HepG2 (cell line): ENCODE measurements around the gene HPCAL1. TPM values are rescaled to one million over a fixed set of nuclear protein-coding genes. Genes with fewer than 3 reads are reported as not detected.

ENCODE experiments used
- AKAP8 ChIP-seq: sonication (generic); formaldehyde crosslinking; IDR thresholded peaks from 2 replicates; pipeline ENCODE4 v1.5.1; 2020; ENCODE audit warnings: mild to moderate bottlenecking, missing genetic modification reagents
- ARNT2 ChIP-seq: sonication (generic); formaldehyde crosslinking; IDR thresholded peaks from 2 replicates; pipeline ENCODE4 v1.8.0; 2022; ENCODE audit warnings: mild to moderate bottlenecking, low read depth, missing genetic modification reagents, moderate library complexity
- CCDC6 ChIP-seq: sonication (generic); formaldehyde crosslinking; IDR thresholded peaks from 2 replicates; pipeline ENCODE4 v1.8.1; 2022; ENCODE audit warnings: mild to moderate bottlenecking, missing genetic modification reagents, moderate library complexity
- EEA1 ChIP-seq: sonication (generic); formaldehyde crosslinking; IDR thresholded peaks from 2 replicates; pipeline ENCODE4 v1.5.1; 2020; ENCODE audit warnings: mild to moderate bottlenecking, missing genetic modification reagents, borderline replicate concordance
- FOXC1 ChIP-seq: sonication (generic); formaldehyde crosslinking; IDR thresholded peaks from 2 replicates; pipeline ENCODE4 v1.8.0; 2022; ENCODE audit warnings: mild to moderate bottlenecking, missing genetic modification reagents, borderline replicate concordance
- GATA4 ChIP-seq: sonication (generic); IDR thresholded peaks from 2 replicates; pipeline ENCODE4 v1.6.1; 2016; ENCODE audit warnings: antibody characterized with exemption, low read depth, borderline replicate concordance
- GATAD1 ChIP-seq: IDR thresholded peaks from 2 replicates; pipeline ENCODE4 v1.6.1; 2016; ENCODE audit warnings: missing genetic modification reagents, missing compliant biosample characterization
- HOXA3 ChIP-seq: sonication (generic); formaldehyde crosslinking; IDR thresholded peaks from 2 replicates; pipeline ENCODE4 v1.5.0; 2020; ENCODE audit warnings: missing genetic modification reagents
- KDM1A ChIP-seq: IDR thresholded peaks from 2 replicates; pipeline ENCODE4 v1.6.1; 2016; ENCODE audit warnings: missing compliant biosample characterization
- KLF11 ChIP-seq: IDR thresholded peaks from 2 replicates; pipeline ENCODE4 v1.6.1; 2016; ENCODE audit warnings: missing compliant biosample characterization
- MATR3 ChIP-seq: sonication (generic); formaldehyde crosslinking; IDR thresholded peaks from 2 replicates; pipeline ENCODE4 v1.4.0; 2020; ENCODE audit warnings: missing genetic modification reagents
- NR0B2 ChIP-seq: sonication (generic); formaldehyde crosslinking; IDR thresholded peaks from 2 replicates; pipeline ENCODE4 v1.4.0; 2020; ENCODE audit warnings: mild to moderate bottlenecking, missing genetic modification reagents
- PCBP2 ChIP-seq: fragments of 200-400 bp; formaldehyde crosslinking; optimal IDR thresholded peaks from 2 replicates; pipeline ENCODE3; 2018; ENCODE audit warnings: low read length, low read depth; ENCODE audit not compliant: poor library complexity, severe bottlenecking
- POGZ ChIP-seq: sonication (generic); formaldehyde crosslinking; IDR thresholded peaks from 2 replicates; pipeline ENCODE4 v1.4.0; 2020; ENCODE audit warnings: mild to moderate bottlenecking, missing genetic modification reagents
- POLR2A ChIP-seq, 2 experiments: IDR thresholded peaks; 2 replicates each; pipeline ENCODE4 v1.6.1; 2011; ENCODE audit warnings: low read depth in 2 of 2, low read length in 2 of 2, mild to moderate bottlenecking in 1 of 2, moderate library complexity in 1 of 2; ENCODE audit not compliant: insufficient read depth in 1 of 2
- RBM22 ChIP-seq: fragments of 200-400 bp; formaldehyde crosslinking; optimal IDR thresholded peaks from 2 replicates; pipeline ENCODE3; 2017; ENCODE audit warnings: mild to moderate bottlenecking, low read length, moderate library complexity
- RNF219 ChIP-seq: sonication (generic); formaldehyde crosslinking; IDR thresholded peaks from 2 replicates; pipeline ENCODE4 v1.5.0; 2020; ENCODE audit warnings: mild to moderate bottlenecking, missing genetic modification reagents
- SOX6 ChIP-seq, 2 experiments: fragments of 450-650 bp in 1 of 2; sonication (generic) in 1 of 2; formaldehyde crosslinking in 1 of 2; IDR thresholded peaks; 2 replicates each; pipeline versions ENCODE4 v1.4.0 to v1.6.1; 2017 to 2020; ENCODE audit warnings: antibody characterized with exemption in 1 of 2, mild to moderate bottlenecking in 1 of 2, missing genetic modification reagents in 1 of 2
- TEF ChIP-seq: sonication (generic); formaldehyde crosslinking; IDR thresholded peaks from 2 replicates; pipeline ENCODE4 v1.5.0; 2020; ENCODE audit warnings: missing genetic modification reagents
- THYN1 ChIP-seq: sonication (generic); formaldehyde crosslinking; IDR thresholded peaks from 2 replicates; pipeline ENCODE4 v1.8.1; 2023; ENCODE audit warnings: low read depth, mild to moderate bottlenecking, moderate library complexity, missing genetic modification reagents, borderline replicate concordance
- ZBTB20 ChIP-seq: sonication (generic); formaldehyde crosslinking; IDR thresholded peaks from 2 replicates; pipeline ENCODE4 v1.8.1; 2023; ENCODE audit warnings: missing genetic modification reagents, low read depth, mild to moderate bottlenecking, borderline replicate concordance
- ZNF30 ChIP-seq: sonication (generic); formaldehyde crosslinking; IDR thresholded peaks from 2 replicates; pipeline ENCODE4 v1.5.0; 2020; ENCODE audit warnings: mild to moderate bottlenecking, missing genetic modification reagents
- ZNF337 ChIP-seq: sonication (generic); formaldehyde crosslinking; IDR thresholded peaks from 2 replicates; pipeline ENCODE4 v1.5.1; 2020; ENCODE audit warnings: missing genetic modification reagents, low read depth, mild to moderate bottlenecking, borderline replicate concordance
- ZNF543 ChIP-seq: sonication (generic); formaldehyde crosslinking; IDR thresholded peaks from 2 replicates; pipeline ENCODE4 v1.4.0; 2020; ENCODE audit warnings: mild to moderate bottlenecking, missing genetic modification reagents
- ZNF567 ChIP-seq: sonication (generic); formaldehyde crosslinking; IDR thresholded peaks from 2 replicates; pipeline ENCODE4 v1.8.1; 2023; ENCODE audit warnings: mild to moderate bottlenecking, missing genetic modification reagents, borderline replicate concordance
- ZNF768 ChIP-seq: sonication (generic); formaldehyde crosslinking; IDR thresholded peaks from 2 replicates; pipeline ENCODE4 v1.4.0; 2020; ENCODE audit warnings: missing genetic modification reagents
- polyA plus RNA-seq, 8 experiments: library from polyadenylated mRNA; depleted of rRNA in 3 of 8; stranded (reverse) in 7 of 8; unstranded in 1 of 8; fragments of >200 nt; fragmentation: Illumina TruSeq in 4 of 8; extraction: Trizol in 4 of 8; gene quantifications; 2 replicates each; pipeline versions ENCODE4 v1.2.1 to v1.2.3, GENCODE V29; 2011 to 2016; ENCODE audit warnings: low read depth in 4 of 8, missing spikeins in 1 of 8, mixed read lengths in 1 of 8; ENCODE audit not compliant: insufficient read depth in 1 of 8
- total RNA-seq, 5 experiments: library from RNA; depleted of rRNA; stranded (reverse); fragments of >200 nt; fragmentation: Illumina TruSeq; extraction: Trizol; gene quantifications; 2 replicates each; pipeline ENCODE4 v1.2.3, GENCODE V29; 2016; ENCODE audit warnings: low read depth in 1 of 5

The HPCAL1 gene
- total and polyA plus RNA-seq, 2 of the 13 experiments (the other 11 are each of a cell fraction or from before 2014, with no cell fraction given) = 29.5 to 29.9 TPM

GRCh38 chr2:10326707-10327594, 24.2 kb downstream of the HPCAL1 start (continued):
- TF ChIP-seq ZNF768 (no peak), SOX6 (IDR thresholded peaks at IDR 0.05) (no peak), SOX6 (CRISPR knock-in tag; IDR thresholded peaks at IDR 0.05) (peak; percentile 43), ZNF543 (CRISPR knock-in tag) (no peak), THYN1 (CRISPR knock-in tag) (no peak), AKAP8 (no peak), ZNF567 (CRISPR knock-in tag) (peak; percentile 71; the same call in 1 of the 2 replicates), GATAD1 (CRISPR knock-in tag) (no peak), NR0B2 (CRISPR knock-in tag) (no peak), KLF11 (no peak), ZBTB20 (CRISPR knock-in tag) (peak; percentile 37; the same call in 1 of the 2 replicates), ZNF30 (CRISPR knock-in tag) (no peak), RNF219 (no peak), KDM1A (no peak), ZNF337 (CRISPR knock-in tag) (no peak), MATR3 (no peak), ARNT2 (CRISPR knock-in tag) (0 out of 2 replicates have a peak, but pooled peaks have one; percentile 36), TEF (no peak), HOXA3 (CRISPR knock-in tag) (peak; percentile 52; the same call in 1 of the 2 replicates), POLR2A (IDR thresholded peaks at IDR 0.05; ENCODE audit: insufficient read depth in 1 of 2, low read depth in 2 of 2, low read length in 2 of 2) (0 out of 4 replicates have a peak, but pooled peaks of 1 of the 2 experiments have one; percentile 35), PCBP2 (no peak), GATA4 (no peak), FOXC1 (CRISPR knock-in tag) (no peak), EEA1 (CRISPR knock-in tag) (0 out of 2 replicates have a peak, but pooled peaks have one; percentile 75), RBM22 (no peak), CCDC6 (CRISPR knock-in tag) (no peak), POGZ (CRISPR knock-in tag) (no peak)
